Peyer's patch (tissue), 4 donors: ENCODE results near the gene JCAD.

ENCODE experiments used
- POLR2A ChIP-seq, 2 donors: fragments of 450-650 bp; IDR thresholded peaks; one replicate each; pipeline ENCODE4 v1.5.1; 2017; ENCODE audit warnings: antibody characterized with exemption in 2 of 2, mild to moderate bottlenecking in 2 of 2, moderate library complexity in 2 of 2
- TF ChIP-seq, protein P1 (sequence below), 6 experiments: fragments of 450-650 bp in 4 of 6; fragments of 200-600 bp in 2 of 6; sonication (generic) in 1 of 6; IDR thresholded peaks; one replicate each; pipeline ENCODE4 v1.5.1; 2017 to 2019; ENCODE audit warnings: antibody characterized with exemption in 6 of 6, mild to moderate bottlenecking in 3 of 6, moderate library complexity in 1 of 6

GRCh38 chr10:29973921-29974320 is 85.5 kb downstream of the JCAD start:
- TF ChIP-seq, protein P1, sequence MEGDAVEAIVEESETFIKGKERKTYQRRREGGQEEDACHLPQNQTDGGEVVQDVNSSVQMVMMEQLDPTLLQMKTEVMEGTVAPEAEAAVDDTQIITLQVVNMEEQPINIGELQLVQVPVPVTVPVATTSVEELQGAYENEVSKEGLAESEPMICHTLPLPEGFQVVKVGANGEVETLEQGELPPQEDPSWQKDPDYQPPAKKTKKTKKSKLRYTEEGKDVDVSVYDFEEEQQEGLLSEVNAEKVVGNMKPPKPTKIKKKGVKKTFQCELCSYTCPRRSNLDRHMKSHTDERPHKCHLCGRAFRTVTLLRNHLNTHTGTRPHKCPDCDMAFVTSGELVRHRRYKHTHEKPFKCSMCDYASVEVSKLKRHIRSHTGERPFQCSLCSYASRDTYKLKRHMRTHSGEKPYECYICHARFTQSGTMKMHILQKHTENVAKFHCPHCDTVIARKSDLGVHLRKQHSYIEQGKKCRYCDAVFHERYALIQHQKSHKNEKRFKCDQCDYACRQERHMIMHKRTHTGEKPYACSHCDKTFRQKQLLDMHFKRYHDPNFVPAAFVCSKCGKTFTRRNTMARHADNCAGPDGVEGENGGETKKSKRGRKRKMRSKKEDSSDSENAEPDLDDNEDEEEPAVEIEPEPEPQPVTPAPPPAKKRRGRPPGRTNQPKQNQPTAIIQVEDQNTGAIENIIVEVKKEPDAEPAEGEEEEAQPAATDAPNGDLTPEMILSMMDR (IDR thresholded peaks at IDR 0.05): no peak
- no peak for TF ChIP-seq POLR2A (IDR thresholded peaks at IDR 0.05)
